NCI-H1048 (cell line): ENCODE data around the gene KCNK10.
A peak's percentile ranks its signal among the peaks of the same experiment; 100 is the strongest.

Experiments used
- DNase-seq: peaks from one replicate; lab custom pipeline; 2025; lab: John Stamatoyannopoulos, UW

KCNK10 gene

GRCh38 chr14:88184956-88185355, 138.1 kb downstream of the KCNK10 start:
- DNase-seq, result no peak

- no peak for DNase-seq
These were observed 142.0 kb downstream of the KCNK10 start for GRCh38 chr14:88181072-88181471.

GRCh38 chr14:88179716-88180115, 143.4 kb downstream of the KCNK10 start:
- DNase-seq, result no peak

GRCh38 chr14:88170333-88170732, 152.7 kb downstream of the KCNK10 start:
- DNase-seq, result no peak

DNA sequence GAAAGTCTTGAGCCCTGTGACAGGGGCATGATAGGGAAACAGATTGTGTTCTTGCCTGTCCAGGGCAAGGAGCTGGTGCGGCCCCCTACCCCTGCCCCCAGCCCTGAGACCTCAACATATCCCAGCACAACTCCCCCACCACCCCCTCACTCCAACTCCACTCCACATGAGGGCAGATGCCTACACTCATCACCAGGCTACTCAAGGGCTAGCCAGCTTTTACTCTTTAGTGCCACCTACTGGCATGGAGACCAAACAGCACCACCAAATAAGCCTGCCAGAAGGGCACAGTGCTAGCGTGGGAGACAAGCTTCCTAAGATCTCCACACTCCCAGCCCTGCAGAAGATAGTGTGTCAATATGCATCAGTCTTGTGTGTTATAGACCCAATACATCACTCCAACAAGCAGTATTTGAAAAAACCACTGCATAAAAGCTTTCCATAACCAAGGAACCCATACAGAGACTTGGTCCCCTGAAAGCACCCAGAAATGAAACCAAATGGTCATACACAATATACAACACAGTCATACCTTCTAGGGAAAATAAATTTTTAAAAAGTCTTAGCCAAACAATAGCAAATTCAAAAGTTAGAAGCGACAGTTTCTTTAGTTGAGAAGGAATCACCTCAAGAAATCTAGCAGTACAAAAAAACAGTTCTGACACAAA, 154.4 kb downstream of the KCNK10 start:
- peak; percentile 10 for DNase-seq

DNA sequence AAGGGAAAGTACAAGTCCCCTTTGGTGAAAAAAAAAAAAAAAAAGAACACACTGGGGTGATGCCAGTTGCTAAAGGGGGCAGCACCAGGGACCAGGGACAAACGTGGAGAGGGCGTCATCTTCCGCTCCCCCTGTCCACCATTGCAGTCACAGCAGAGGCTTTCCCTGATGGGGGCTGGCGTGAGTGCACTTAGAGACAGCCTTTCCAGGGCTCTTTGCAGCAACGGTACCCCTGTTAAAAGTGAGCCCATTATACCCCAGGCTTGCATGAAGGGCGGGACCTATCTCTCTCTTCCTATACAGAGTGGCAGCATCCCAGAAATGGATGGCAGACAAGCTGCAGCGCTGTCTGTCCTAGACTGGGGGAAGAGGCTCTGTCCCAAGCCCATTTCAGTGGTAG, 155.0 kb downstream of the KCNK10 start:
- no peak for DNase-seq

DNA sequence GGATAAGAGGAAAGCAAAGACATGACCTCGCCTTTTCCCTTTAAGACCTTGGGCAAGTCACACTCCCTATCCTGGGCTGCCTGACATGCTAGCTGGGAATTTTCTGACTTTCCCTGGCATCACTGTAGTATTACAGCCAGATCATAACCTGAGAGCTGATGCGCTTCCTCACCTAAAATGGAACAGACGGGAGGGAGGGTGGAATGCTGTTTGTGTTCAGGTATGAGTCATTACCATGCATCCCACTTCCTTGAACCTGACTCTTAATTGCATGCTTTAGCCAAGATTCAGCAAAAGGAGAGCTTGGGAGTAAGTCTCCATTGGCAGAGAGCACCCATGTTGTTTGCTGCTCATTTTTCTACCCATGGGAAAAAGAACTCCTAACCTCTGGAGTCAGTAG, 156.5 kb downstream of the KCNK10 start:
- no peak for DNase-seq

GRCh38 chr14:88164906-88165534, 158.0 kb downstream of the KCNK10 start:
- DNase-seq, result no peak

DNA sequence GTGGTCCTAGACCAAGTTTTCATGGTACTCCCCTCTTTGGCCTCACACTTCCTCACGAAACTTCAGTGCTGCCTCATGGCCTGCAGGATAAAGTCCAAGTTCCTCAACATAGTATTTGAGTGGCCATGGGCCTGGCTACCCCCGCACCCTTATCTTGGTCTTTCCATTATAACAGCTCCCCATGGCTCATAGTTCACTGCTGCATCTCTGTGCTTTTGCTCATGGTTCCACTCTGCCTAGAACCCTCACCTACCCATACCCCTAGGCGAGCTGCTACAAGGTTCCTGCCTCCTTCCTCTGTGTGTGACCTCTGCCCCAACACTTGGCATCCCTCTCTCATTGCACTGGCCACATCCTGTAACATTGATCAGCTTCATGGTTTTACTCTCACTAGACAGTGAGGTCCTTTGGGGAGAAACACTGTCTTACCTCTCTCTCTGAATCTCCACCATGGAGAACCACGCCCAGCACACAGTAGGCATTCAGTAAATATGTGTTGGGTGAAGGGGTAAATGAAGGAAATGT, 159.3 kb downstream of the KCNK10 start:
- DNase-seq, result no peak

DNA sequence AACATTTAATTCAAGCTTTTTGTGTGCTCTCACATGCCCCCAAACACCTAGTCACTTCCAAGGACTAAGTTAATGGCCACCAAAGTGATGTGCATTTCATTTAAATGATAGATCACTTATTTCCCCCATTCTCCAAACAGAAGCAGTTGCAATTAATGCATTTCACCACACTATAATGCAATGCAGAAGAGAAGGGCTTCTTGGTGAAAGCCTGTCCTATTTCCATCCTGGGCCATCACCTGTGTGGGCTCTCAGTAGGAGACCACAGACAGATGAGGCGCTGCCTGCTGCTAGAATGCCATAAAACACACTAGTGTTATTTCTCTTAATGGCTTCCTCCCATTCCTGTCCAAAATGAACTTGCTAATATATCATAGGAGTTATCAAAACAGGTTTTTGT, 166.9 kb downstream of the KCNK10 start:
- no peak for DNase-seq

DNA sequence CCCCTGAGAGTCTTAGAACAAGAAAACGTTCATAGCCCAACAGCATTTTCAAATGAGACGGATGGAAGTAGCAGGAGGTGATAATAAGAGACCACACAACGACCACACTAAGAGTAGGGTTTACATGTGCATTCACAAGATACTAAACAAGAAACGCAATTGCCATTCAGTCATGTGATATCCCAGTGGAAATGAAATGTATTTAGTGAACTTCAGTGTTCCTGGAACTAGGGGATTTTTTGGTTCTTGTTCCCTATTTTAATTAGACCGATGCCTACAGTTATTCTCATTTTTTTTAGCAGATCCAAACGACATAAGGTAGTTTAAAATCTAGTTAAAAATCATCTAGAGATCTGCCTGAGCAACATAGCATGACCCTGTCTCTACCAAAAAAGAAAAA, 168.1 kb downstream of the KCNK10 start:
- no peak for DNase-seq

DNA sequence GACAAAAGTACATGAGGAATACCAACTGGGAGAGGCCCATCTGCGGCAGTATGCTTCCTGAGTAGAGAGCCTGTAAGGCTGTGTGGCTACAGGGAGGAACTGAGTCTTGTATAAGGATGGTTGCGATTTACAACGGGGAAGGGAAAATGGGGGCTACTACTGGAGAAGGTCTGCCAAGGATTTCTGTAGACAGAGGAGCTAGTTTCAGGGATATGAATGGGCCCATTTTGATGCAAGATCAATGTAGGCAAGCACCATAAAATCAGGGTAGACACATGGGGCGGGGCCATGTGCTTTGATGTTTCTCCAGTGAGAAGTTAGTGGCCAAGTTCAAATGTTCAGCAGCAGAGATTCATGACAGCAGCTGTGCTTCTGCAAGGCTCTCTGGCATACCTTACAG, 168.7 kb downstream of the KCNK10 start:
- no peak for DNase-seq

GRCh38 chr14:88146881-88147649, 176.0 kb downstream of the KCNK10 start:
- DNase-seq, result no peak

DNA sequence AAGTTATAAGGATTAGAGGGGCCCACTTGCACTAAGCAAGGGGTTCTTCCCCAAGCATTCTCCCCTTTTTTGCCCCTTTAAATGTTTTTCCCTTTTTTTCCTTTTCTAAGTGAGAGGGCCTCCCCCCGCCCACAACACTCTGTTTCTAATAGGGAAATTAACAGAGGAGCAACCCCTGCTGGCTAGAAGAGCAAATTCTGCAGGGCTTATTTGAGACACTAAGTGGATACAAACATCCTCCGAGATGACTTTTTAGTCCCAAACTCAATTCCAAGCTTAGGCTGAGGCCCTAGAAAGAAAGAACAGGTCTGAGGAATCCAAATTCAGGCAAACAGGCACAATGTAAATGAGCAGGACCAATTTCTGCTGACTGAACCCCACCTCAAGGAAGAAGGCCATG, 179.3 kb downstream of the KCNK10 start:
- no peak for DNase-seq

DNA sequence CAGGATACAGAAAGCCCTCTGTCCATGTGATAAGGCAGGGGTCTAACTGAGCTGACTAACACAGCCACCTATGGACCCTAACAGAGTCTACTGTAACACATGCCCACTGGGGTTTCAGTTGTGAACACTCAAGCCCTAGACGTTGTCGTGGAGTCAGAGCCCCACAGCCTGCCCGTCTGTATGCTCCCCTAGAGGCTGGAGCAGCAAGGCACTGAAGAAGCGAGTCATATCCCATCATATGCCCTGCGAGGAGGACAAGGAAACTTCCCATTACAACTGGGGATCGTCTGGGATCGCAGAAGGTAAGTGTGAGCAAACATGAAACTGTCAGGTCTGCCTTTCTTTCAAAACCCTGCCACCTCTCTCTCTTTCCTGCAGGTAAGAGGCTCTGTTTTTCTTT, 180.1 kb downstream of the KCNK10 start:
- DNase-seq, result no peak

GRCh38 chr14:88140874-88141273, 182.2 kb downstream of the KCNK10 start:
- no peak for DNase-seq

DNA sequence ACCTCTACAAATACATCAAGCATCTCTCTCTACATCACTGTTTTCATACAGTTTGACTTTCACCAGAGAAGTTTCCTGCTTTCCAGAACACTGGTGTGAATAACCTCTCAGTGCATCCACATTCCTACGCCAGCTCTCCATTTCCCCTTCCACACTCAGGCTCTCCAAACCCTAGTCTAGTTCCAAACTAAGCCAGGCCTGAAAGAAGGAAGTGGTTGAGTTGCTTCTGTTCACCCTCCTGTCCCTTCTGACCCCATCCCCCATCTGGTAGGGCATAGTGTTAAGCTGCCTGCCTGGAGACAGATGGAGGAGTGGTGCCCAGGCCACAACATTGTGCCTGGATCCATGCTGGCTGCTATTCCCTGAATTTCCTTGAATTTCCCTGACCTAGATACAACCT, 185.7 kb downstream of the KCNK10 start:
- no peak for DNase-seq
